OCI-LY3 (cell line): ENCODE results near the gene NYAP1.

ENCODE experiments used
- EZH2phosphoT487 ChIP-seq: fragments of 200-600 bp; shearing (Covaris generic); IDR thresholded peaks from 2 replicates; pipeline ENCODE4 v1.6.1; 2018; ENCODE audit warnings: antibody characterized with exemption, mixed run types, low read depth
- TF ChIP-seq, protein P1 (sequence below): fragments of 200-600, 300-600 bp; sonication (generic); IDR thresholded peaks from 2 replicates; pipeline ENCODE4 v1.5.1; 2014; ENCODE audit warnings: antibody characterized with exemption, low read length, low read depth

DNA sequence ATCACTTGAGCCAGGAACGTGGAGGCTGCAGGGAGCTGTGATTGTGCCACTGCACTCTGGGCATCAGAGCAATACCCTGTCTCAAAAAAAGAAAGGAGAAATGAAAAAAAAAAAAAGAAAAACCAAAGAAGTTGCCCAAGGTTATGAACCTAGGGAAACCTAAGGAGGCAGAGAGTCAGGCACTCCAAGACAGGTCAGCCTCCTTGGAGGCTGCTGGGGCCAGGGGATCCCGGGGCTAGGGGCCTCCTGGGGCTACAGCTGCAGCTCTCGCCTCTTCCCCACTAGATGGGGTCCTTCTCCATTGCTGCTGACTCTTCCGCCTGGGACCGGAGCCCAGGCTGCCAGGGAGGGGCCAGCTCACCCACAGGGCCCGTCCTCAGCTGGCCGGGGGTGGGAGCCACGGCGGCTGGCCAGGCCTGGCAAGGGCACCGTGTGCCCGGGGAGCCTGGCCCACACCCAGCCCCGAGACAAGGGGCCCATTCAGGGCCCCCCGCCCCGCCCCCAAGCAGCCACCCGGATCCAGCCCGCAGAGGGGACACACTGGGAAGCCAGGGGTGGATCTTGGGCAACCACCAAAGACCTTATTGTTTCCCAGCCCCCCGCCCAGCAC is 17.9 kb upstream of the NYAP1 start:
- TF ChIP-seq, protein P1, sequence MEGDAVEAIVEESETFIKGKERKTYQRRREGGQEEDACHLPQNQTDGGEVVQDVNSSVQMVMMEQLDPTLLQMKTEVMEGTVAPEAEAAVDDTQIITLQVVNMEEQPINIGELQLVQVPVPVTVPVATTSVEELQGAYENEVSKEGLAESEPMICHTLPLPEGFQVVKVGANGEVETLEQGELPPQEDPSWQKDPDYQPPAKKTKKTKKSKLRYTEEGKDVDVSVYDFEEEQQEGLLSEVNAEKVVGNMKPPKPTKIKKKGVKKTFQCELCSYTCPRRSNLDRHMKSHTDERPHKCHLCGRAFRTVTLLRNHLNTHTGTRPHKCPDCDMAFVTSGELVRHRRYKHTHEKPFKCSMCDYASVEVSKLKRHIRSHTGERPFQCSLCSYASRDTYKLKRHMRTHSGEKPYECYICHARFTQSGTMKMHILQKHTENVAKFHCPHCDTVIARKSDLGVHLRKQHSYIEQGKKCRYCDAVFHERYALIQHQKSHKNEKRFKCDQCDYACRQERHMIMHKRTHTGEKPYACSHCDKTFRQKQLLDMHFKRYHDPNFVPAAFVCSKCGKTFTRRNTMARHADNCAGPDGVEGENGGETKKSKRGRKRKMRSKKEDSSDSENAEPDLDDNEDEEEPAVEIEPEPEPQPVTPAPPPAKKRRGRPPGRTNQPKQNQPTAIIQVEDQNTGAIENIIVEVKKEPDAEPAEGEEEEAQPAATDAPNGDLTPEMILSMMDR, result peak; percentile 32; the same call in 1 of the 2 replicates
- TF ChIP-seq EZH2phosphoT487, result no peak
